Measurements from ENCODE around the gene CIDEA.
"Not testable (repeated sequence)": the region's sequence is repeated elsewhere in the genome, so short reads cannot be mapped to it uniquely, and the experiment has no call there.

Gene CIDEA, protein sequence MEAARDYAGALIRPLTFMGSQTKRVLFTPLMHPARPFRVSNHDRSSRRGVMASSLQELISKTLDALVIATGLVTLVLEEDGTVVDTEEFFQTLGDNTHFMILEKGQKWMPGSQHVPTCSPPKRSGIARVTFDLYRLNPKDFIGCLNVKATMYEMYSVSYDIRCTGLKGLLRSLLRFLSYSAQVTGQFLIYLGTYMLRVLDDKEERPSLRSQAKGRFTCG

DNA sequence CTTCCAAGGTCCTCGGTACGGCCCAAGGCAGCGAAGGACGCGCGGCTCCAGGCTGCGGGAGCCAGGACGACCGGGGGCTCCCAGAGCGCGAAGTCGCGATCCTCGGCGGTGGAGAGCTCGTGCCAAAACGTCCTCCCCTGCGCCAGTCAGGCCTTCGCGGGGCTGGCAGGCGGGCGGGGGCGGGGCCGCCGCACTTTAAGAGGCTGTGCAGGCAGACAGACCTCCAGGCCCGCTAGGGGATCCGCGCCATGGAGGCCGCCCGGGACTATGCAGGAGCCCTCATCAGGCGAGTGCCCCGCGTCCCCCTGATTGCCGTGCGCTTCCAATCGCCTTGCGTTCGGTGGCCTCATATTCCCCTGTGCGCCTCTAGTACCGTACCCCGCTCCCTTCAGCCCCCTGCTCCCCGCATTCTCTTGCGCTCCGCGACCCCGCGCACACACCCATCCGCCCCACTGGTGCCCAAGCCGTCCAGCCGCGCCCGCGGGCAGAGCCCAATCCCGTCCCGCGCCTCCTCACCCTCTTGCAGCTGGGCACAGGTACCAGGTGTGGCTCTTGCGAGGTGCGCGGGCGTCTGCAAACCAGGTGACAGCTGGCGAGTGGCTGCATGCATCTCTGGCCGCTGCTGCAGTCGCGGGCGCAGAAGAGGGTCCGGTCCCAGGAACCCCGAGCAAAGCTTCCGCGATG, at the start of gene CIDEA:
TSS of gene CIDEA (plus strand) at position 226 of the 684 bp plus-strand sequence. CDS start at position 249, 23 bp downstream.
- ATAC-seq (peak; percentile 16), DNase-seq (no peak)
- Mint-ChIP-seq H3K27me3 (peaks cover 92% of the 10 kb centered on the region), H3K9me3 (no peaks in the 10 kb centered on the region), H3K27ac (no peak within 1 kb of the TSS), H3K4me3 (peak within 1 kb of the TSS in 1 of 2 donors; percentile 37), H3K4me1 (peaks cover 14% of the 10 kb centered on the region)

- H3K9me3 Mint-ChIP-seq, H3K27me3 Mint-ChIP-seq, H3K4me3 Mint-ChIP-seq, H3K27ac Mint-ChIP-seq, ATAC-seq, H3K4me1 Mint-ChIP-seq, DNase-seq: not testable (repeated sequence)
Observed at GRCh38 chr18:12208296-12209153, 45.6 kb upstream of the CIDEA start.

GRCh38 chr18:12212308-12212707, 41.9 kb upstream of the CIDEA start:
- not testable (repeated sequence) for H3K4me3 Mint-ChIP-seq, H3K4me1 Mint-ChIP-seq, ATAC-seq, DNase-seq, H3K9me3 Mint-ChIP-seq, H3K27ac Mint-ChIP-seq
- H3K27me3 Mint-ChIP-seq, result peaks cover 10% of the 10 kb centered on the region

GRCh38 chr18:12214296-12215005, 39.7 kb upstream of the CIDEA start:
- DNase-seq, H3K9me3 Mint-ChIP-seq, H3K4me1 Mint-ChIP-seq, H3K4me3 Mint-ChIP-seq: not testable (repeated sequence)
- Mint-ChIP-seq H3K27ac (peak overlapping the region in 1 of 2 donors; percentile 75), H3K27me3 (peaks cover 10% of the 10 kb centered on the region)
- peak; percentile 46 for ATAC-seq

- not testable (repeated sequence) for H3K4me1 Mint-ChIP-seq, H3K27ac Mint-ChIP-seq, DNase-seq, H3K9me3 Mint-ChIP-seq, ATAC-seq, H3K4me3 Mint-ChIP-seq
- H3K27me3 Mint-ChIP-seq, result peaks cover 18% of the 10 kb centered on the region
Observed at GRCh38 chr18:12216471-12216870, 37.7 kb upstream of the CIDEA start.

- peaks cover 18% of the 10 kb centered on the region for H3K27me3 Mint-ChIP-seq
- ATAC-seq, DNase-seq, H3K4me1 Mint-ChIP-seq, H3K9me3 Mint-ChIP-seq, H3K27ac Mint-ChIP-seq, H3K4me3 Mint-ChIP-seq: not testable (repeated sequence)
Observed at GRCh38 chr18:12218603-12219002, 35.6 kb upstream of the CIDEA start.

DNA sequence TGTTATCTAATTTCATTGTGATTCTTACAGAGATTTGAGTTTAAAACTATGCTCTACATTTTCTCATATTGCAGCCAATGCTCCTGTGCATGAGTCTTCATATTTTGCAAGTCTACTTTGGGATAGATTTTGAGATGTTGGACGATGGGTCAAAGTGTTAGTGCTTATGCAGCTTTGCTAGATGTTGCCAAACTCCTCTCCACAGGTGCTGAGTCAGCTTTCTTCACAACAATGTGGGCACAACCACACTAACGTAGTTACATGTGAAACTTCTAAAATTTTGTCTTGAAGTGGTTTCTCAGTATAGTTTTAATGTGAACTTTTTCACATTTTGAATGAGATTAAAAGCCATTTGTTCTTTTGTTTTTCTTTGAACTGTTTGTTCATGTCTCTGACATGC, 32.1 kb upstream of the CIDEA start:
- H3K27ac Mint-ChIP-seq, H3K4me1 Mint-ChIP-seq, H3K27me3 Mint-ChIP-seq, H3K4me3 Mint-ChIP-seq, DNase-seq, H3K9me3 Mint-ChIP-seq: not testable (repeated sequence)
- ATAC-seq, result peak; percentile 68

DNA sequence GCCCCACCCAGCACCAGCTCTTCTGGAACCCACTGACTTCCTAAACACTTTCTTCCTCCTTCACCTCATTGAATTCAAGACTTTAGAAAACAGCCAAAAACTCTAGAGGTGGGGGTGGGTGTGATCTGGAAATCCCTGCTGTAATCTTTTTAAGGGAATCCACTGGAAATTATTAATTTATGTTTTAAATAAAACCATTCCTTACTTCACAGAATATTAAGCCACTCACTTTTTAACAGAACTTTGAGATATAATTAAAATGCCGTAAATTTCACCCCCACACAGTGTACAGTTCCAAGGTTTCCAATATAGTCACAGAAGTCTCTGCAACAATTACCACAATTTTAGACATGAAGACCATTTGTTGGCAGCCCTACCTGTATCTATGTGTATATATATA, 30.8 kb upstream of the CIDEA start:
- H3K27me3 Mint-ChIP-seq, H3K4me3 Mint-ChIP-seq, H3K27ac Mint-ChIP-seq, ATAC-seq, H3K4me1 Mint-ChIP-seq, DNase-seq, H3K9me3 Mint-ChIP-seq: not testable (repeated sequence)

- not testable (repeated sequence) for H3K4me1 Mint-ChIP-seq, H3K27me3 Mint-ChIP-seq, H3K27ac Mint-ChIP-seq, H3K9me3 Mint-ChIP-seq, DNase-seq, H3K4me3 Mint-ChIP-seq
- peak; percentile 71 for ATAC-seq
Observed at GRCh38 chr18:12226807-12227206, 27.4 kb upstream of the CIDEA start.

- H3K9me3 Mint-ChIP-seq, H3K27me3 Mint-ChIP-seq, H3K4me1 Mint-ChIP-seq, DNase-seq, H3K4me3 Mint-ChIP-seq, H3K27ac Mint-ChIP-seq: not testable (repeated sequence)
- ATAC-seq, result peak; percentile 41
Observed at GRCh38 chr18:12227399-12228186, 26.6 kb upstream of the CIDEA start.

GRCh38 chr18:12228308-12228707, 25.9 kb upstream of the CIDEA start:
- H3K4me3 Mint-ChIP-seq, H3K4me1 Mint-ChIP-seq, H3K27ac Mint-ChIP-seq, DNase-seq, ATAC-seq, H3K9me3 Mint-ChIP-seq, H3K27me3 Mint-ChIP-seq: not testable (repeated sequence)

DNA sequence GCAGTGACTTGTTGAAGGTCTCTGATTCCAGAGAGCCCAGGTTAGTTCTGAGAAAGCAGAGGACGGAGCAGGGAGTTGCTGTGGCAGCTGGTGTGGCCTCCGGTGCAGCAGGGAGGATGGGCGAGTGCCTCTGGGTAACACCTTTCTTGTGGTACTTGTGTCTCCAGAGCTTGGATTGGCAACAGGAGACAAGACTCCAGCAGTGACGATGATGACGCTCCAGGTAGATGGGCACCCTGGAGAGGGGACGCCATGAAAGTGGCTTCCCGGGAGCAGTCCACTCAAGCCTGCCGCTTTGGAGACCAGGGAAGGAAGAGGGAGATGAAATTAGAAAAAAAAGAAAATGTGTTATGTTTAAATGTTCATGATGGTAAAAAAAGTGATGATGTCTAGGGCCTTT, 23.6 kb upstream of the CIDEA start:
- not testable (repeated sequence) for ATAC-seq, H3K4me1 Mint-ChIP-seq, DNase-seq, H3K9me3 Mint-ChIP-seq, H3K4me3 Mint-ChIP-seq, H3K27ac Mint-ChIP-seq
- peaks cover 12% of the 10 kb centered on the region for H3K27me3 Mint-ChIP-seq

DNA sequence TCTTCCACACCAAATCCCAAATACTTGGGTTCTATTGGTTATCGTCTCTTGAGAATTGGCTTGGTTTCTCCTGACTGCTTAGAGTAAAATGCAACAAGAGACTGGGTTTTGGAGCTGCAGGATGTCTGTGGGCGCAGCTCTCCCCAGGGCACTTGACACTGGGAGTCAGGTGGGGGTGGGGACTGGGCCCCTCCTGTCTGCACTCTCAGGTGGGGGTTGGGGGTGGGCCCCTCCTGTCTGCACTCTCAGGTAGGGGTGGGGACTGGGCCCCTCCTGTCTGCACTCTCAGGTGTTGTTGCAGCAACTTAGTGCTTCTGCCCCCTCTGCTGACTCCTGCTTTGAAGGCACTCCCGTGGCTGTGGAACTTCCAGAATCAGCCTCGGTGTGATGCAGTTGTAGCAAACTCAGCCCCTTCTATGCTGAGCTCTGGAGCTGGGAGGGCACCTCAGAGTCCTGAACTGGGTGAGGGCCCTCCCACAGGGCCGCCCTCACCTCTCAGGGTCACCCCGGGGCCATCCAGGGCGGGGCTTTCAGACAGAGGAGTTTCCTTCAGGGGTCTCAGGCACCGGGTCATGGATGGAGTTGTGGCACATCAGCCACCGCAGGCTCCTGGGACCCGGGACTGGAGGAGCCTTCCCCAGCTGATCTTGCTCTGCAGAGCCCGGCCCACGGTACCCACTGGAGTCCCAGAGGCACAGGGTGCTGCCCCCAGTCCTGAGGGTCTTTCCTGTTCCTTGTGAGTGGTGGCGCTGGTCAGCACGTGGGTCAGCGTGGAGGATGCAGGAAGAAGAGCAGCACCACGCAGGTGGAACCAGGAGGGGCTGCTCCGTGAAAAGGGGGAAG, 22.9 kb upstream of the CIDEA start:
- DNase-seq (no peak), ATAC-seq (peak; percentile 59)
- no peak overlapping the region for H3K27ac Mint-ChIP-seq
- H3K9me3 Mint-ChIP-seq, result no peaks in the 10 kb centered on the region
- H3K4me1 Mint-ChIP-seq, result no peaks in the 10 kb centered on the region
- H3K4me3 Mint-ChIP-seq, result no peak overlapping the region
- H3K27me3 Mint-ChIP-seq, result peaks cover 19% of the 10 kb centered on the region

DNA sequence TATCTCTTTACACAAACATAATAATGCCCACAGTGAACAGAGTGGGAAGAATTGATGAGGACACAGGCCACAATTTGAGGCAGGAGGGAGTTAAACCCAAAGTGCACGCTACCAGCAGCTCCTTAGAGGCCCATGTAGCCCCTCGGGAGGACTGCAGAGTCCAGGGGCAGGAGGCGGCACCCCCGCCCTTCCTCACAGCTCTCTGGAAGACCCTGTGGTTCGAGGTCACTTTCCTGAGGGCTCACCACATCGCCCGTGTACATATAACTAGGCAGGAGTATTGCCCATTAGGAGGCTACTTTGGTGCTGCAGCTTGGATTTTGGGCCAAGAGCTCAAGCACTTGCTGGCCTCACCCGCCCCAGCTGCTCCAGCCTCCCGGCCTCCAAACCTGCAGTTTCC, 22.2 kb upstream of the CIDEA start:
- peaks cover 4% of the 10 kb centered on the region for H3K4me1 Mint-ChIP-seq
- no peak for ATAC-seq
- peaks cover 27% of the 10 kb centered on the region for H3K27me3 Mint-ChIP-seq
- no peak for DNase-seq
- H3K27ac Mint-ChIP-seq, result no peak overlapping the region
- H3K4me3 Mint-ChIP-seq, result no peak overlapping the region
- no peaks in the 10 kb centered on the region for H3K9me3 Mint-ChIP-seq
